GM12801 (cell line): ENCODE measurements around the gene MED12L.

Experiments
- CTCF ChIP-seq: IDR thresholded peaks from one replicate; pipeline ENCODE4 v1.5.1; 2011; ENCODE audit warnings: control low read depth; ENCODE audit not compliant: insufficient read length; ENCODE audit errors: extremely low read depth

The MED12L gene

DNA sequence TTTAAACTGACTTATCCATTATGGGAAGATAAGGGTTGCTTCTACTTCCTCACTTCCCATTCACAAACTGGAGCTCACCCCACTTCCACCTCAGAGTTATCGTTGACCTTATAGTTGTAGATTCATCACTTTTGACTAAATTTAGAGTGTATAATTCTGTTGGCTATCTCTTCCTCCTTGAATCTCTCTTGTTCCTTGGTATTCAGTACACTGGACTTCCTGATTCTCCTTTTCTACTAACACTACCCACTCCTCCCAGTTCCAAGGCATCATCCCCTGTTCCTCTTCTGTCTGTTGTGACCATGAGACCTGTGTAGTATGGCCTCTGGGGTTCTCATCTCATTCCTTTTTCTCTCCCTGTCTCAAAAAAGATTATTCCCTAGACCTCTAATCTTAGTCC lies 237.0 kb downstream of the MED12L start:
- no peak for TF ChIP-seq CTCF

- no peak for TF ChIP-seq CTCF
Measured at GRCh38 chr3:151327571-151328198, 242.2 kb downstream of the MED12L start.

DNA sequence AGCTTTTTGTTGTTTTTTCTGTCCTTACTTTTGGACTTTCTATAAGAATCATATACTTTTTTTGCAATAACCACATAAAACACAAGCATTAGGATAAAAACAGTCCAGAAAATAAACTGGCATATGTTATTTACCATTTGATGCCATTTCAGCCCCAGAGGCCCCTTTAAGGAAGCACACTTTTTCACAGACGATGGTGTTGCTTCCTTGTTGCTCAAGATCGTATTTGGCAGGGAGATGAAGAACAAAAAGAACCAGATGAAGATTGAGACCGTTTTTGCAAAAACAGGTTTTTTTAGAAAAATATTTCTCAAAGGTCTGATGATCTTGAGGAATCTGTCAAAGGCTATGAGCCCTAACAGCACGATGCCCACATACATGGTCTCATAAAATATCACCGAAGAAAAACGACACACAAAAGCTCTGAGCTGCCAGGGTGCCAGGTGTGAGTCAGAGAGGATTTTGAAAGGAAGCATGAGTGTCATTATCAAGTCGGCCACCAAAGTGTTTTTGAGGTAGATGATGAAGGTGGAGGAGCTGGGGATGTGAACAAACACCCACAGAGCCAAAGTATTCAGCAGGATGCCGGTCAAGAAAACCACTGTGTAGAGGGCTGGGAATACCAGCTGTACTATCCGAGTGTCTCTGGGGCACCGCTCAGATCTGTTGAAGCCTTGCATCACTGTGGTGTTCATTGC lies 243.0 kb downstream of the MED12L start:
- TF ChIP-seq CTCF, result no peak

- no peak for TF ChIP-seq CTCF
Measured at GRCh38 chr3:151329363-151329762, 243.9 kb downstream of the MED12L start, which contains the start of gene P2RY13. P2RY13 (minus strand) TSS chr3:151329549; CDS start chr3:151329528, 21 bp downstream.

DNA sequence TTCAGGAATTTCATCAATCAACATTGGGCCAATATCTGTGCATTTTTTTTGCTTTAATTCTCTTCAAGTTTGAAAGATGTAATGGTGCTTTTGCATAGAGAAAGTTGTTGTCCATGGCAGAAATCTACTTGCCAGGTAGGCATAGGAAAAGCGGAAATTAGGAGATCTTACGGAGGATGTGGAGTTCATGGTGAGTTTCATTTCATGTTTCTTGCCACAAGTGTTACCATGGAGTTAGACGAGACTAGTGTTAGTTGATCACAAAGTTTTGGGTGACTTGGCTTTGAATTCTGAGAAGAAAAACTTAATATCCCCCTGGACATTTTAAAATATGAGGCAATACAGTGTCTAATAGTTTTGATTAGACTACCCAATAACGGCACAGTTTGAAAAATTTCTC lies 244.9 kb downstream of the MED12L start:
- TF ChIP-seq CTCF, result no peak

GRCh38 chr3:151330899-151331298 lies 245.4 kb downstream of the MED12L start:
- no peak for TF ChIP-seq CTCF

DNA sequence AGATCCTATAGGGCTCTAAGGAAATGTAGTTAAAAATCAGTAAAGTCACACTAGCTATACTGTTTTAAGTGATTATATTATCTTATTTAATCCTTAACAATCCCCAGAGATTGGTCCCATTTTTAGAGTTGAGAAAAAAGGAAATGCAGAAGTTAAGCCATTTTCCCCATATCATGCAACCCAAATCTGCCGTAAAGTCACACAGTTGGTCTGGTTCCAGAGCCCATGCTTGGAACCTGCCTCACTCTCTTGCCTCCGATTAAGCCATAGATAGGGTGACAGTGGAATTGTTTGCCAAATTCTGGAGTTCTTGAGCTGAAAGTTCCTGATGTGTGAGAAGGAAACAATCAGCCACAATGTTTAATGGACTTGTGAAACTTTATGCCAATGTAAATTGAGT lies 246.2 kb downstream of the MED12L start:
- no peak for TF ChIP-seq CTCF
